HG03108 (cell line): ENCODE results near the gene FAM83F.

Source experiments
- ATAC-seq: cut with Tn5 transposase; IDR thresholded peaks from one replicate; pipeline ENCODE4 v1.9.1; 2021; ENCODE audit warnings: moderate library complexity; ENCODE audit not compliant: unreplicated experiment

Gene FAM83F

GRCh38 chr22:39965748-39966147, 29.0 kb upstream of the FAM83F start:
- no peak for ATAC-seq

- no peak for ATAC-seq
Measured at GRCh38 chr22:39966470-39966869, 28.3 kb upstream of the FAM83F start.

- ATAC-seq, result no peak
Measured at GRCh38 chr22:39967103-39967829, 27.5 kb upstream of the FAM83F start.

GRCh38 chr22:39967996-39968972, 26.5 kb upstream of the FAM83F start:
- ATAC-seq, result no peak

- ATAC-seq, result no peak
Measured at GRCh38 chr22:39970742-39971141, 24.0 kb upstream of the FAM83F start.

GRCh38 chr22:39972641-39973040, 22.1 kb upstream of the FAM83F start:
- ATAC-seq, result no peak

GRCh38 chr22:39973656-39974055, 21.1 kb upstream of the FAM83F start:
- ATAC-seq, result no peak

GRCh38 chr22:39974065-39974464, 20.7 kb upstream of the FAM83F start:
- ATAC-seq, result no peak

- no peak for ATAC-seq
Measured at GRCh38 chr22:39979048-39979447, 15.7 kb upstream of the FAM83F start.

GRCh38 chr22:39979458-39979857, 15.3 kb upstream of the FAM83F start:
- no peak for ATAC-seq

- no peak for ATAC-seq
Measured at GRCh38 chr22:39980596-39980995, 14.2 kb upstream of the FAM83F start.

GRCh38 chr22:39983346-39983745, 11.4 kb upstream of the FAM83F start:
- ATAC-seq, result no peak

GRCh38 chr22:39984006-39984405, 10.7 kb upstream of the FAM83F start:
- no peak for ATAC-seq

- ATAC-seq, result no peak
Measured at GRCh38 chr22:39984746-39985145, 10.0 kb upstream of the FAM83F start.

GRCh38 chr22:39985383-39986035, 9.2 kb upstream of the FAM83F start:
- no peak for ATAC-seq

GRCh38 chr22:39988386-39989114, 6.2 kb upstream of the FAM83F start:
- ATAC-seq, result no peak

- no peak for ATAC-seq
Measured at GRCh38 chr22:39989633-39990032, 5.1 kb upstream of the FAM83F start.

- no peak for ATAC-seq
Measured at GRCh38 chr22:39990686-39991085, 4.1 kb upstream of the FAM83F start.

GRCh38 chr22:39991159-39991860, 3.4 kb upstream of the FAM83F start:
- ATAC-seq, result no peak
